Activated CD4-positive, alpha-beta T cell treated with anti-CD3 and anti-CD28 coated beads, Interleukin-2, amount 10 ng/mL, durations not matched to agents 24 days and 14 days (primary cell): ENCODE measurements around the gene GPC5. TPM values are rescaled to one million over a fixed set of nuclear protein-coding genes. Genes with fewer than 3 reads are reported as not detected.

Experiments
- DNase-seq: peaks from one replicate; pipeline ENCODE4 v3.0.0; 2022
- H3K27ac Mint-ChIP-seq: one replicate; pipeline ENCODE4 v1.8.0; 2022; ENCODE audit warnings: mild to moderate bottlenecking, mixed read lengths
- H3K27me3 Mint-ChIP-seq: one replicate; pipeline ENCODE4 v1.8.0; 2022; ENCODE audit warnings: mixed read lengths
- H3K36me3 Mint-ChIP-seq: one replicate; pipeline ENCODE4 v1.8.0; 2022; ENCODE audit warnings: low read depth, mild to moderate bottlenecking, mixed read lengths
- H3K4me1 Mint-ChIP-seq: one replicate; pipeline ENCODE4 v1.8.0; 2021; ENCODE audit warnings: mixed read lengths
- H3K4me3 Mint-ChIP-seq: one replicate; pipeline ENCODE4 v1.8.0; 2022; ENCODE audit warnings: mild to moderate bottlenecking, moderate library complexity, mixed read lengths
- H3K9me3 Mint-ChIP-seq: one replicate; pipeline ENCODE4 v1.8.0; 2021; ENCODE audit warnings: mixed read lengths
- intact Hi-C: fragments of 100-400 bp; cut with micrococcal nuclease; formaldehyde crosslinking; loops from one replicate; pipeline ENCODE4 v1.15.1; 2023
- total RNA-seq: library from RNA; stranded (reverse); gene quantifications from 2 replicates; pipeline ENCODE4 v1.2.3, GENCODE V29; 2022

The GPC5 gene
- total RNA-seq, 1 donor from 2014 or later = not detected

GRCh38 chr13:91546900-91547299 lies 148.5 kb downstream of the GPC5 start:
- H3K27ac Mint-ChIP-seq = no peak overlapping the region
- H3K27me3 Mint-ChIP-seq = no peaks in the 10 kb centered on the region
- no peaks in the 10 kb centered on the region for H3K36me3 Mint-ChIP-seq
- DNase-seq = no peak
- H3K4me3 Mint-ChIP-seq = no peak overlapping the region
- H3K4me1 Mint-ChIP-seq = peaks cover 1% of the 10 kb centered on the region
- intact Hi-C loops = no loop called here
- no peaks in the 10 kb centered on the region for H3K9me3 Mint-ChIP-seq

- DNase-seq = no peak
- intact Hi-C loops = no loop called here
- Mint-ChIP-seq H3K4me1 (no peaks in the 10 kb centered on the region), H3K4me3 (no peak overlapping the region), H3K27ac (no peak overlapping the region), H3K9me3 (no peaks in the 10 kb centered on the region), H3K27me3 (no peaks in the 10 kb centered on the region), H3K36me3 (no peaks in the 10 kb centered on the region)
Measured at GRCh38 chr13:91553584-91553983, 155.2 kb downstream of the GPC5 start.

- Mint-ChIP-seq H3K27ac (no peak overlapping the region), H3K4me1 (no peaks in the 10 kb centered on the region), H3K4me3 (no peak overlapping the region), H3K36me3 (no peaks in the 10 kb centered on the region), H3K9me3 (no peaks in the 10 kb centered on the region), H3K27me3 (no peaks in the 10 kb centered on the region)
- DNase-seq = no peak
- intact Hi-C loops = no loop called here
Measured at GRCh38 chr13:91554101-91554500, 155.7 kb downstream of the GPC5 start.

GRCh38 chr13:91557328-91558090 lies 159.1 kb downstream of the GPC5 start:
- H3K36me3 Mint-ChIP-seq = no peaks in the 10 kb centered on the region
- H3K4me3 Mint-ChIP-seq = no peak overlapping the region
- DNase-seq = no peak
- intact Hi-C loops = no loop called here
- no peak overlapping the region for H3K27ac Mint-ChIP-seq
- H3K4me1 Mint-ChIP-seq = no peaks in the 10 kb centered on the region
- no peaks in the 10 kb centered on the region for H3K9me3 Mint-ChIP-seq
- no peaks in the 10 kb centered on the region for H3K27me3 Mint-ChIP-seq

DNA sequence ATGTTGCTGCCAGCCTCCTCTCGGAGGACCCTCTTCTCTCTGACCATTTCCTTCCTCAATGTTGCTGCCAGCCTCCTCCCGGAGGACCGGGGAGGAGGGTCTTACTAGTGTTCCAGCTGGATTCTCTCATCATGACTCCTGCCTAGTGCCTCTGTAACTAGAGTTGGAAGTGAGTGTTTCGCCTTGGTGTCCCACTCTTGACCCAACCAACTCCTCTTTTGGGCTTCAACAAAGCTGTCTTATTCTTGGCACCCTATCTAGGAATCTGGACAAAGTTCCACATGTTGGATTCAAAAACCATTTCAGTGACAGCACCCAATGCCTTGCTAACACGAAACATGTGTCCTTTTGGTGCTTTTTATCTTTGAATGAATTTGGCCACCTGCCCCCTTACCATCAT lies 165.4 kb downstream of the GPC5 start:
- Mint-ChIP-seq H3K9me3 (no peaks in the 10 kb centered on the region), H3K27me3 (no peaks in the 10 kb centered on the region), H3K4me1 (no peaks in the 10 kb centered on the region), H3K4me3 (no peak overlapping the region), H3K36me3 (no peaks in the 10 kb centered on the region), H3K27ac (no peak overlapping the region)
- DNase-seq = no peak
- intact Hi-C loops = no loop called here

GRCh38 chr13:91564396-91564795 lies 166.0 kb downstream of the GPC5 start:
- H3K27me3 Mint-ChIP-seq = no peaks in the 10 kb centered on the region
- H3K4me3 Mint-ChIP-seq = no peak overlapping the region
- no peaks in the 10 kb centered on the region for H3K9me3 Mint-ChIP-seq
- intact Hi-C loops = no loop called here
- H3K36me3 Mint-ChIP-seq = no peaks in the 10 kb centered on the region
- H3K27ac Mint-ChIP-seq = no peak overlapping the region
- DNase-seq = no peak
- no peaks in the 10 kb centered on the region for H3K4me1 Mint-ChIP-seq

- H3K27me3 Mint-ChIP-seq = no peaks in the 10 kb centered on the region
- no peaks in the 10 kb centered on the region for H3K4me1 Mint-ChIP-seq
- no peak overlapping the region for H3K4me3 Mint-ChIP-seq
- no peaks in the 10 kb centered on the region for H3K36me3 Mint-ChIP-seq
- H3K27ac Mint-ChIP-seq = no peak overlapping the region
- DNase-seq = no peak
- intact Hi-C loops = no loop called here
- H3K9me3 Mint-ChIP-seq = no peaks in the 10 kb centered on the region
Measured at GRCh38 chr13:91565296-91565695, 166.9 kb downstream of the GPC5 start.

DNA sequence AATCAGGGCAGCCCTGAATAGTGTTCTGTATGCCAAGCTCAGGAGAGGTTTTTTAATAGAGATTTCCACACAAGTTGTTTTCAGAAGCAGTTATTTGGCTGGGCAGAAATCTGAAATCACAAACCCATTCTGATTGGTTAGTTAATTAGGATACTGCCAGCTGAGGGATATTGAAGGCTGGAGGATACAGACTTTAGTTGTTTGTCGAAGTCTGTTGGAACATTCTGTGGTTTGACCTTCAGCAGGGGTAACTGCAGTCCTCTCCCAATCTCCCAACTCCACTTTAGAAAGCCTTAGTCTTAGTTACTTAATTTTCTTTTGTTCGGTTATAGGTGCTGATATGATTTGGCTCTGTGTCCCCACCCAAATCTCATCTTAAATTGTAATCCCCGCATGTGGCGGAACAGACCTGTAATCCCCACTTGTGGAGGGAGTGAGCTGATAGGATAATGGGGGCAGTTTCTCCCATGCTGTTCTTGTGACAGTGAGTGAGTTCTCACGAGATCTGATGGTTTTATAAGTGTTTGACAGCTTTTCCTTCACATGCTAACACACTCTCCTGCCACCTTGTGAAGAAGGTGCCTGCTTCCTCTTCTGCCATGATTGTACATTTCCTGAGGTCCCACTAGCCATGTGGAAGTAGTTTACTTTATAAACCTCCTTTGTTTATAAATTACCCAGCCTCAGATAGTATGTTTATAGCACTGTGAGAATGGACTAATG lies 169.2 kb downstream of the GPC5 start:
- Mint-ChIP-seq H3K36me3 (no peaks in the 10 kb centered on the region), H3K27me3 (no peaks in the 10 kb centered on the region), H3K27ac (no peak overlapping the region), H3K4me1 (no peaks in the 10 kb centered on the region), H3K9me3 (no peaks in the 10 kb centered on the region), H3K4me3 (no peak overlapping the region)
- intact Hi-C loops = no loop called here
- no peak for DNase-seq

DNA sequence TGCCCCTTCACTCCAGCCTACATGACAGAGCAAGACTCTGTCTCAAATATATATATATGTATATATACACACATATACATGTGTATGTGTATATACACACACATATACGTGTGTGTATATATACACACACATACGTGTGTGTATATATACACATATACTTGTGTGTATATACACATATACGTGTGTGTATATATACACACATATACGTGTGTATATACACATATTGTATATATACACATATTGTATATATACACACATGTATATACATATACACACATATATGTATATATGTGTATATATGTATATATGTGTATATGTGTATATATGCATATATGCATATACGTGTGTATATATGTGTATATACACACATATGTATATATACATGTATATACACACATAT lies 173.3 kb downstream of the GPC5 start:
- DNase-seq = no peak
- H3K27ac Mint-ChIP-seq = no peak overlapping the region
- no peak overlapping the region for H3K4me3 Mint-ChIP-seq
- no peaks in the 10 kb centered on the region for H3K4me1 Mint-ChIP-seq
- intact Hi-C loops = no loop called here
- H3K9me3 Mint-ChIP-seq = no peaks in the 10 kb centered on the region
- no peaks in the 10 kb centered on the region for H3K27me3 Mint-ChIP-seq
- no peaks in the 10 kb centered on the region for H3K36me3 Mint-ChIP-seq

- H3K4me3 Mint-ChIP-seq = no peak overlapping the region
- no peaks in the 10 kb centered on the region for H3K4me1 Mint-ChIP-seq
- no peaks in the 10 kb centered on the region for H3K36me3 Mint-ChIP-seq
- DNase-seq = no peak
- no peak overlapping the region for H3K27ac Mint-ChIP-seq
- H3K27me3 Mint-ChIP-seq = no peaks in the 10 kb centered on the region
- no peaks in the 10 kb centered on the region for H3K9me3 Mint-ChIP-seq
- intact Hi-C loops = no loop called here
Measured at GRCh38 chr13:91572439-91572838, 174.0 kb downstream of the GPC5 start.

DNA sequence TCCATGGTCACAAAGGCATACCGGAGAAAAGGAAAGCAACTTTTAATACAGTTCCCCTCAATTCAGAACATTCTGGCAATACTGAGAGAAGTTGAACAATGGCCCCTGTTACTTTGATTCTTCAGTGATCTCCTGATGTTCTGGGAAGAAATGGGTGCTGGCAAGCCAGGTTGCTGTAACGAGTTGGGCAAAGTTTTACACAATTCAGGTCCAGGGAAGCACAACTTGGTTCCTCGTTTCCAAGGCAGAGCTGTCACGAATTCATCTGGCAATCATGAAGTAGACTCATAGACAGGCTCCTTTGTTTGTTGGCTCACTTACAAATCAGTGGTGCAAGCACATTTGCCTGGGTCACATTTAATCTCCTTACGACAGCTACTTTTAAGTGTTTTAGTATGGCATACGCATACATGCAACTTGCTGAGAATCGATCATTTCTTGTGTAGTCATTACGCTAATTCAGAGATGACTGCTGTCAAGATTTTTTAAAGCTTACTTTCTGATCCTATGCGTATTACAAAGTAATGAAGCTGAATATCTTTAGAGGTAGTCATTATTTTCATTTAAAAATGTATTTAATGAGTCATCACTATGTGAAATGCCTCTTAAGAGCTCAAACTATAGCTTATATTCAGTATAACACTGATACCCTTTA lies 174.7 kb downstream of the GPC5 start:
- Mint-ChIP-seq H3K27ac (no peak overlapping the region), H3K9me3 (no peaks in the 10 kb centered on the region), H3K36me3 (no peaks in the 10 kb centered on the region), H3K27me3 (no peaks in the 10 kb centered on the region), H3K4me3 (no peak overlapping the region), H3K4me1 (no peaks in the 10 kb centered on the region)
- DNase-seq = no peak
- intact Hi-C loops = no loop called here

- intact Hi-C loops = no loop called here
- Mint-ChIP-seq H3K4me3 (no peak overlapping the region), H3K36me3 (no peaks in the 10 kb centered on the region), H3K27ac (no peak overlapping the region), H3K9me3 (no peaks in the 10 kb centered on the region), H3K4me1 (no peaks in the 10 kb centered on the region), H3K27me3 (no peaks in the 10 kb centered on the region)
- no peak for DNase-seq
Measured at GRCh38 chr13:91574766-91575165, 176.3 kb downstream of the GPC5 start.

- intact Hi-C loops = no loop called here
- no peak for DNase-seq
- H3K27me3 Mint-ChIP-seq = no peaks in the 10 kb centered on the region
- no peaks in the 10 kb centered on the region for H3K9me3 Mint-ChIP-seq
- H3K4me1 Mint-ChIP-seq = no peaks in the 10 kb centered on the region
- H3K27ac Mint-ChIP-seq = no peak overlapping the region
- H3K4me3 Mint-ChIP-seq = no peak overlapping the region
- no peaks in the 10 kb centered on the region for H3K36me3 Mint-ChIP-seq
Measured at GRCh38 chr13:91576590-91576989, 178.2 kb downstream of the GPC5 start.

DNA sequence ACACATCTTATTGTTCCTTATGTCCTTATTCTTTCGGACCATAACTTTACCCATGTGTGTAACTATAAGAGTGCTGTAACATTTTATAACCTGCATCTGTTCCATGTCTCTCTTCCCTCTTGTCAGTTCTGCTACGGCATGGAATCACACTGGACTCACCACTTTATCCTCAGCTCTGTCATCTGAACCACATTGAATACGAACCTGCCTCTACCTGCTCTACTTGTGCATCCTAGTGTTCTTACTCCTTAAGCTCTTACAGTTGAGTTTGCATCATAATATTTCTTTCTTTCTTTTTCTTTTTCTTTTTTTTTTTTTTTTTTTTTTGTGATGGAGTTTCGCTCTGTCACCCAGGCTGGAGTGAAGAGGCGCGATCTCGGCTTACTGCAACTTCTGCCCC lies 180.9 kb downstream of the GPC5 start:
- Mint-ChIP-seq H3K9me3 (no peaks in the 10 kb centered on the region), H3K4me3 (no peak overlapping the region), H3K27me3 (no peaks in the 10 kb centered on the region), H3K27ac (no peak overlapping the region), H3K36me3 (no peaks in the 10 kb centered on the region), H3K4me1 (no peaks in the 10 kb centered on the region)
- no peak for DNase-seq
- intact Hi-C loops = no loop called here
